Hematopoietic multipotent progenitor cell treated with erythropoietin and hydrocortisone succinate and interleukin-3 and kit ligand, for 4 days (in vitro differentiated cells): Measurements from ENCODE around the gene NEK2.
"Not testable (repeated sequence)": the region's sequence is repeated elsewhere in the genome, so short reads cannot be mapped to it uniquely, and the experiment has no call there.

Experiments
- DNase-seq: peaks from one replicate; pipeline ENCODE4 v3.0.0-alpha.2; 2015

Gene NEK2

DNA sequence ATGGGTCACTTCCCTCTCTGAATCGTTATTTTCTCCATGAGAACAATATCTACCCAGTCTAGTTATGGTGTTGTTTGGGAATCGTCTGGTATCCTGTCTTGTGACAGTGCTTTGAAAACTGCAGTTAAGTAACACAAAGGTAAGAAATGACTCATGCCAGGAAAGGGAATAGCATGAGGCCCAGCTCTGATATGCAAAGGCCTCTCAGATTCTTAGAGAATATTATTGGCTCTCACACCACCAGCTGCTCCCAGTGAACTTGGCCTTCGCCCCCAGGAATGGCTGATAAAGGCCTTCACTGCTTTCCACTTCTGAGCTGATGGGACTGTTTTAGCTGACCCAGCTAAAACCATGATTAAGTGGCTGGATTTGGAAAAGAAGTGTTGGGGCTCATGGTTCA lies 27.1 kb downstream of the NEK2 start:
- DNase-seq: no peak

DNA sequence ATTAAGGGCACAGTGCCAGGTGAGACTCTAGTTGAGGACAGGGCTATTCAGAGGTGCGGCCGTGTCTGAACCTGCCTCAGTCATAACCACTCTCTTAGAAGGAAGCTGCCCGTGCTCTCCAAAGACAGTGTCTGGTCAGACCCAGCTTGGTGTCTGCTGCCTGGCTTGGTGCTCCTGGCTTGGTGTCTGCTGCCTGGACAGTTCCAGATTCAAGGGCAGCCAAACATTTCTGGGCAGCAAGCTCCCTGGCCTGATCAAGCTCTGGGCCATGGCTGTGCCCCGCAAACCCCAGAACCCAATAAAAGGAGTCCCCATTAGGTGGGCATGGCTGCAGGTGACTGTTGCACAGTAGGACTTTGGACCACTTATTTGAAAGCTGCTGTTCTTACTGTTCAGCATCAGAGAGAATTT lies 27.7 kb downstream of the NEK2 start:
- no peak for DNase-seq

DNA sequence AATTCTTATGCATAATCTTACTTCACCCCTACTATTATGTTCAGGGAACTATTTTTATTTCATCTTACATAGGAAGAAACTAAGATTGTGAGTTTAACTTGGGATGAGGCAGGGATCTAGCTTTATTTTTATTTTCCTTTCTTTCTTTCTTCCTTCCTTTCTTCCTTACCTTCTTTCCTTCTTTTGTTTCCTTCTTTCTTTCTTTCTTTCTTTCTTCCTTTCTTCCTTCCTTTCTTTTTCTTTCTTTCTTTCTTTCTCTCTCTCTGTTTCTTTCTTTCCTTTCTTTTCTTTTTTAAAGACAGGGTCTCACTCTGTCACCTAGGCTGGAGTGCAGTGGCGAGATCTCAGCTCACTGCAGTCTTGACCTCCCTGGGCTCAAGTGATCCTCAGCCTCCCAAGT lies 28.9 kb downstream of the NEK2 start:
- no peak for DNase-seq

DNA sequence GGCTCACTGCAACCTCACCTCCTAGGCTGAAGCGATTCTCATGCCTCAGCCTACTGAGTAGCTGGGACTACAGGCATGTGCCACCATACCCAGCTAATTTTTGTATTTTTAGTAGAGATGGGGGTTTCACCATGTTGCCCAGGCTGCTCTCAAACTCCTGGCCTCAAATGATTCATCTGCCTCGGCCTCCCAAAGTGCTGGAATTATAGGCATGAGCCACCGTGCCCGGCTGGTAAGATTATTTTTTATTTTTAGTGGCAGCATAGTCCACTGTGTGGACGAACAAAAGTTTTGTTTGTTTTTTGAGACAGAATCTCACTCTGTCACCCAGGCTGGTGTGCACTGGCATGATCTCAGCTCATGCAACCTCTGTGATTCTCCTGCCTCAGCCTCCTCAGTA lies 29.8 kb downstream of the NEK2 start:
- DNase-seq: not testable (repeated sequence)

DNA sequence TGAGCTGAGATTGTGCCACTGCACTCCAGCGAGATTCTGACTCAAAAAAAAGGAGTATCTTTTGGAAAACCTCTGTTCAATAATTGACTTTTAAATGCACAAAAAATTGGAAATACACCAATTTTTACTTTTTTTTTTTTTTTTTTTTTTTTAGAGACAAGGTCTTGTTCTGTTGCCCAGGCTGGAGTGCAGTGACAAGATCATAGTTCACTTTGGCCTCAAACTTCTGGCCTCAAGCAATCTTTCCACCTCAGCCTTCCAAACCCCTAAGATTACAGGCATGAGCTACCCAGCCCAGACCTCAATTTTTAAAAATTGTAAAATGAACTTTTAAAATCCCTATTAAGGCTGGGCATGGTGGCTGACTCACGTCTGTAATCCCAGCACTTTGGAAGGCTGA lies 30.8 kb downstream of the NEK2 start:
- no peak for DNase-seq

DNA sequence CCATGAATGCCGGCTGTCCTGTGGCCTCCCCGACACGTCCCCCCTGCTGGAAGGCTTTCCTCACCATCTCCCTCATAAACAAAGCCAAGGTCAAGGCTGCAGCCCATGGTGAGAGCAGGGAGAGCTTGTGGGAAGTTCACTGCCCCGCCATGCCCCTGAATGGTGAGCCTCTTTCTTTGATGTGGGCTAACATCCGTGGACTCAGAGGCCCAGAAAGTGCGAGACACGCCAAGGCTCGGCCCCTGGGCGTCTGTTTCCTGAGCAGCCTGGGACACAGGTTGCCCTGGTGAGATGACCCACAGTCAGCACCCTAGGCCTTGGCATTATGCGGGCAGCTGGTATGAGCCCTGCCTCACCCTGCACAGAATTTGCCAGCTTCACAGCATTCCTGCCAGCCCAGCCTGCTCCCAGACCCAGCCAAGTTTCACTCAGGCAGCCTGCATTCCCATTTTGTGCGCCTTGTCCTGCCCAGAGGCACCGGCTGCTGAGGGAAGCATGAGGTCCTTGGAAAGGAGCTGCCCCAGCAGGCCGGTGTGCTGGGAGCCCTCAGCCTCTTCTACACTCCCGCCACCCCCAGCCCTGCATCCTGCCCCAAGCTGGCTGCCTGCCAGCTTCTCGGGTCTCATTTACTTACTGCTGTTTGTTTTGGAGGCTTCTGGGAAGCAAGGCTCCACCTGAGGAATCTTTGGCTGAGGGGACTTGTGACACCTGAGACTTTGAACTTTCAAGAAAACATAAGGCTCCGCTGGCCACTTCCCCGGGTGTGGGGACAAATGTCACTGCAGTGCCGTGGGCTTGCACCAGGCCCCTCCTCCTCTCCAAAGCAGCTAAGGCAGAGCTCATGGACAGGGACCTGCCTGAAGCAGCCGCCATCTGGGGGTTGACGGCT lies 31.9 kb downstream of the NEK2 start:
- peak; percentile 22 for DNase-seq

DNA sequence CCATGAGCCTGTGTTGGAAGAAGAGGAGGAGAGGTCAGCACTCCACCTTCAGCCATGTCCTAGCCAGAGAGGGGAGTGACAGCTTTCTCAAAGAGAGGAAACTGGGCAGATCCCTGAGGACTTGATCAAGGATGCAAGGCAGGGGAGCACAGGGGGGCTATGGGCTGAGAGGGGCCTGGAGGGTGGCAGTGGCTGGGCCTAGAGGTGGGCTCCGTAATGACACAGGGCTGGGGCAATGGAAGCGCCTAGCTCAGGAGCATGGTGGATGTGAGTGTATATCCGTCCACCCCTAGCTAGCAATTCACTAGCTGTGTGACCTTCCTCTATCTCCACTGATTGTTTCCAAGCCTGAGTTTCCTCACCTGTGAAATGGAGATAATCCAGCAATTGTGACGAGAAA lies 32.6 kb downstream of the NEK2 start:
- no peak for DNase-seq

DNA sequence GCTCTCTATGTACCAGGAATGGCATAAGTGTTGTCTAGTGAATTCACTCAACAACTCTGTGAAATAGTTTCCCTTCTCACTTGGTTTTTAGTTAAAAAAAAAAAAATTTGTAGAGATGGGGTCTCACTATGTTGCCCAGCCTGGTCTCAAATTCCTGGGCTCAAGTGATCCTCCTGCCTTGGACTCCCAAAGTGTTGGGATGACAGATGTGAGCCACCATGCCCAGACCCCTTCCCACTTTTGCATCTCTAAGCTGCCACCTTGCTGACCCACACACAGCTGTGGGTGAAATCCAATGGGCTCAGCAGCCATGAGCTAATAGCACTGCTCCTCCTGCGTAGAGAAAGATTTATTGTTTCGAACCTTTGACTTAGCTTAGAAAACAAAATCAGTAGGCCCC lies 33.5 kb downstream of the NEK2 start:
- no peak for DNase-seq

DNA sequence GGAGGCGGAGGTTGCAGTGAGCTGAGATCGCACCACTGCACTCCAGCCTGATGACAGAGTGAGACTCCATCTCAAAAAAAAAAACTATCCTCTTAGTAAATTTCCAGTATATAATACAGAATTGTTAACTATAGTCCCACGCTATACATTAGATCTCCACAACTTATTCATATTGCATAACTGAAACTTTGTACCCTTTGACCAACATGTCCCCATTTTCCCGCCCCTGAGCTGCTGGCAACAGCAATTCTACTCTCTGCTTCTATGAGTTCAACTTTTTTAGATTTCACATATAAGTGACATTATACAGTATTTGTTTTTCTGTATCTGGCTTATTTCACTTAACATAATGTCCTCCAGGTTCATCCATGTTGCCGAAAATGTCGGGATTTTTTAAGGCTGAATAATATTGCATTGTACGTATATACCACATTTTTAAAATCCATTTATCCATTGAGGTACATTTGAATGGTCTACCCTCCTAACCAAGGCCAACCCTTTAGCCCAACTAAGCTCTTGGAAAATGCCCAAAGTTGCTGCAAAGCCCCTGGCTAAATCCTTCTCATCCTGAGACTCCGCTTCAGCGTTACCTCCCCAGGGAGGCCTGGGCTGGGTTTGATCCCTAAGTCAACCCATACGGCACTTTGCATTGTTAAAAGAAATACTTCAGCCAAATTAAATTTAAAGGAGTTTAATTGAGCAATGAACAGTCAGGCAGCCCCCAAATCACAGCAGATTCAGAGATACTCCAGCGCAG lies 34.2 kb downstream of the NEK2 start:
- no peak for DNase-seq

DNA sequence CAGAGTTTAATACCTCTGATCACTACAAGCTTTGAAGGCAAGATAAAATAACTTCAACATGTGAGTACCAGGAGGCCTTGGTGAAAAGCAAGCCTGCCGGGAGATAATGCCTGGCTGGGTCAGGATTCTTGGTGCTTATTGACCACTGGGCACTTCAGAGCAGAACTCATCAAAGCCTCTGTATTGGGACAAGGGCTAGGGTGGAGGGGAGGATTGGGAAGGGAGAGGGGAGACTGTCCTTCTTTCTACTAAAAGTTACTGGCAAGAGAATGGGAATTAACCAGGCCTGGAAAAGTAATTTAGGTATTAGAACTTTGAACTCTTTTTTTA lies 35.2 kb downstream of the NEK2 start:
- DNase-seq: no peak

DNA sequence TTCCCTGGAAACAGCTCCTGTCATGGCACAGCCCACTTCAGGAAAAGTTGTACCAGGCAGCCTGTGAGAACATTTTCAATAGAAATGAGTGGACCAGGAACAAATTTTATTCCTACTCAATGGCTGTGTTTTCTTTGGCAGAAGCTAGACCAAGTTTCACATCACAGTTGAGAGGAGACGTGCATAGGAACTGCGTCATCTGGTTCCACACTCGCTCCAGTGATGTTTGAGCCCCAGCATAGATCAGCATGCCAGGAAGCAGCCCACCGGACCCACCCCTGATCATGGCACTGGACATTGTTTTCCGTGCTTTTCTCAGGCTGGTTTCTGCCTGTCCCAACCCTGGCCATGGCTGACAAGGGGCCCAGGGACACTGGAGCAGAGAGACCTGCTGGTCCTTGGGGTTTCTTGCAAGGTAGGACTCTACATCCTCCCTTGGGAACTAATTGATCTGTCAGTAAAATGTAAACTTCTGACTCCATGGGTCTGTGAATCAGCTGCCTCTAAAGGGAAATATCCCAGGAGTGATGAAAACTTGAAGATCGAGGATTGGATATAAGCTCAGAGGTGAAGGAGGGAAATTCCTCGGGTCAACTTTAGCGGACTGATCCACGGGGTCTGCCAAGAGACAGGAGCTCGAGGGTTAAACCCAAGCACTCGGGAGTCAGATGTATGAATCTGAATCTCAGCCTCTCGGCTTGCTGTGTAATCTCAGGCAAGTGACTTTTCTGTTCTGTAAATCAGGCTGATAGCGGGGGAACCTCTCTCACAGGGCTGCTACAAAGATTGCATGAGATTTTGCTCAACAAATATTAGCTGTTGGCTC lies 35.7 kb downstream of the NEK2 start:
- DNase-seq: no peak

DNA sequence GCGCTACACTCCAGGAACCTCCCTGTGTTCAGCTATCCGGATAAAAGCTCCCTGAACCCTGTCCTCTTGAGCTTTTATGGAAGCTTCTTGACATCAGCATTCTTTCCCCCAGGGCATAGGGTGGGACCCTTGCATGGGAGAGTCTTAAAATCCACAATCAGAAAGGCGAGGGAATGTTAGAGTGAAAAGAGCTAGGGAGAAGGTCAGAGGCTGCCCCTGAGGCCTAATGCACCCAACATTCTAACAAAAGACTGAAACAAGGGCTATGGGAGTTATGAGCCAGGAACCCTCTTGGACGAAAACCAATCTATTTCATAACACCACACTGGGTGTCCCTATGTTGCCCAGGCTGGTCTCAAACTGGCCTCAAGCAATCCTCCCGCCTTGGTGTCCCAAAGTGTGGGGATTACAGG lies 36.7 kb downstream of the NEK2 start:
- DNase-seq: no peak

DNA sequence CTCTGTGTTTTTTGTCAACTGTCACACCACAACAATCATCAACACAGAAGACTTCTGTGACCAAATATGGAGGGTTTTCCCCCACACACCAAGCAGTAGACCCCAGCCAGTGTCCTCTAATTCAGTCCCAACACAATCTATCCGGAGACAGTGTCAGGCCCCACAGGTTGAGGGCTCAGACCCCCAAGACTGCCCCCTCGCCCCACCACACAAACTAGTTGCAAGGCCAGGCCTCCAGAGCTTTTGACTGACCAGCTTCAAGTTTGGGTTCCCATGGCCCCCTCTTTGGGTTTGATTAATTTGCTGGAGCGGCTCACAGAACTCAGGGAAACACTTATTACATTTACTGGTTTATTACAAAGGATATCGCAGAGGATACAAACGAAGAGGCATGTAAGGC lies 37.2 kb downstream of the NEK2 start:
- no peak for DNase-seq

DNA sequence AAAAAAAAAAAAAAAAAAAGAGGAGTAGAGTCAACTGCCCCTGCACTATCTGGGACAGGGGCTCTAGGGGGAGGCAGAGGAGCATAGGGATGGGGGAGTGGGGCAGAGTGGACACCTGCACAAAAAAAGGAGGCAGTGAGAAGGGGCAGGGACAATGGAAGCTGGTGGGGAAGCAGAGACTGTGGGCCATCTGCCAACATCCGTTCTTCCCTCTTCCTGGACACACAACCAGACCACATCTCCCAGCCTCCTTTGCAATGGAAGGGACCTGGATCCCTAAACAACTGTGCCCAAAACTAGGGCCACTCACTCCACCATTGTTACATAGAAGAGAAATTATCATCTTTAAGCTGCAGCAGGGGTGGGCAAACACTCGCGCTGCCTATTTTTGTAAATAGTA lies 38.4 kb downstream of the NEK2 start:
- no peak for DNase-seq

DNA sequence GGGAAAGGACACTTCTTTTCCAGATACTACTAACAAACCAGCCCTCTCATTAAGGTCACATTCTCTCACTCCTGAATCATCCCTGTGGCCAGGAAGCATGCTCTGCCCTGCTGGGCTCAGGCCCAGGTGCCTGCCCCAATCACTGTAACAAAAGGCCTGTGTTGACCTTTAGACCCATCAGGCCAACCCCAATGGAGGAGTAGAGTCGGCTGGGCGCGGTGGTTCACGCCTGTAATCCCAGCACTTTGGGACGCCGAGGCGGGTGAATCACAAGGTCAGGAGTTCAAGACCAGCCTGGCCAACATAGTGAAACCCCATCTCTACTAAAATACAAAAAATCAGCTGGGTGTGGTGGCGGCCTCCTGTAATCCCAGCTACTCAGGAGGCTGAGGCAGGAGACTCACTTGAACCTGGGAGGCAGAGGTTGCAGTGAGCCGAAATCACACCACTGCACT lies 38.8 kb downstream of the NEK2 start:
- DNase-seq: not testable (repeated sequence)

DNA sequence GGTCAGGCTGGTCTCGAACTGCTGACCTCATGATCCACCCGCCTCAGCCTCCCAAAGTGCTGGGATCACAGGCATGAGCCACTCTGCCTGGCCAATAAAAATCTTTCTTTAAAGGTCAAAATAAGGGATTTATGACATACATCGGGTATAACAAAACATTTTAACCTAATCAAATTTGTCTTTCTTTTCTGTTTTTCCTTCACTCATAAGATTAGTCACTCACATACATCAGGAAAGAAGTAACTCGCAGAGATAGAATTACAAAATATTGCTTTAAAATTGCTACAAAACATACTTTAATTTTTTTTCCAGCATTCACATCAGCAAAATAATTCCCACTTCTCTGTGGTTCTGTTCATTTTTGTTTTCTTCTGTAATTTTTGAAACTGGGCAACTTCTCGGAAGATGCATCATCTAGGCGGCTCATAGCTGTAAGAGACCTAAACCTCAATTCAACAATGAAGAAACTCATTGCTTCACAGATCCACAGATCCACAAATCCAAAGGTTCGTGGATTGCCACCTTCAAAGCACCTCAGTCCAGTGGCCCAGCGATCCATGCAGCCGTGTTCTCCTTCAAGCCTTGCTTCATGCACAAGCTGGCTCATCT lies 39.7 kb downstream of the NEK2 start:
- DNase-seq: no peak

DNA sequence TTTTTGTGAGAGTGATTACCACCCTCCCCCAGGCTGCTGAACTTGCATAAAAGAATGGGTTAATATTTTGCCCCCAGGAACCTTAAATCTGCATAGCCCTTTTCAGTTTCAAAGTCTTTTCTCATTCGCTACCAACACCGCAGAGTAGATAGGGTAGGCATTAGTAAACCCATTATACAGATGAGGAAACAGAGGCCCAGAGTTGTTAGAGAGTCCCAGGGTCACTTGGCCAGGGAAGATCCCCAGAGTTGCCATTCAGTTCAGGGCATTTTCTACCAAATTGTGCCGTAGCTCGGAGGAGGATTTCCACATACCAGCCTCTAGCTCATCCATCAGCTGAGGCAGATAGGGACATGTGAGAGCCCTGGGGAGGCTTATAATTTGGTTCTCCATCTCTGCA lies 40.5 kb downstream of the NEK2 start:
- DNase-seq: no peak

DNA sequence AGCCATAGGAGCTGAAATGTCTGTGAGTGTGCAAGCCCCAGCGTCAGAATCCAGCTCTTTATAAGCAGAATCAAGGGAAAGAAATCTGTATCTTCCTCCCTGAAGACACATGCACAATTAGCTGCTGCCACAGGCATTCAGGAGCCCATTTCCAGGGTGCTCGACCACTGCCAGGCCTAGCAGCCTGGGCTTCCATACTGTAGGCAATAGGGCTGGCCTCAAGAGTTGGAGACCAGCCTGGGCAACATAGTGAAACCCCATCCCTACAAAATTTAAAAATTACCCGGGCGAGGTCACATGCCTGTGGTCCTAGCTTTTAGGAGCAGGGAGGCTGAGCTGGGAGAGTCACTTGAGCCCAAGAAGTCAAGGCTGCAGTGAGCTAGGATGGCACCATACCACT lies 41.0 kb downstream of the NEK2 start:
- DNase-seq: no peak

DNA sequence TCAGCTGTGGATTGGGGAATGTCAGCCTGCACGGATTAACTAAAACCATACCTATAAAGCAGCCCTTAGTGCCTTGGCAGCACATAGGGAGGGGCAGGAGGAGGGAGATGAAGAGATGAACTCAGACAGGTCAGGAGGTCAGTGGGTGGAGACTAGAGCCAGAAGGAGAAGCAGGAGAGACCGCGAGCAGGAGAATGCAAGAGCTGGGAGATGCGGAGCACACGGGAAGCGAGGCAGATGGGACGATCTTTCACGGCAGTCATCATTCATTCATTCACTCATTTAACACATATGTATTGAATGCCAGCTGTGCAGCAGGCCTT lies 41.9 kb downstream of the NEK2 start:
- DNase-seq: no peak

DNA sequence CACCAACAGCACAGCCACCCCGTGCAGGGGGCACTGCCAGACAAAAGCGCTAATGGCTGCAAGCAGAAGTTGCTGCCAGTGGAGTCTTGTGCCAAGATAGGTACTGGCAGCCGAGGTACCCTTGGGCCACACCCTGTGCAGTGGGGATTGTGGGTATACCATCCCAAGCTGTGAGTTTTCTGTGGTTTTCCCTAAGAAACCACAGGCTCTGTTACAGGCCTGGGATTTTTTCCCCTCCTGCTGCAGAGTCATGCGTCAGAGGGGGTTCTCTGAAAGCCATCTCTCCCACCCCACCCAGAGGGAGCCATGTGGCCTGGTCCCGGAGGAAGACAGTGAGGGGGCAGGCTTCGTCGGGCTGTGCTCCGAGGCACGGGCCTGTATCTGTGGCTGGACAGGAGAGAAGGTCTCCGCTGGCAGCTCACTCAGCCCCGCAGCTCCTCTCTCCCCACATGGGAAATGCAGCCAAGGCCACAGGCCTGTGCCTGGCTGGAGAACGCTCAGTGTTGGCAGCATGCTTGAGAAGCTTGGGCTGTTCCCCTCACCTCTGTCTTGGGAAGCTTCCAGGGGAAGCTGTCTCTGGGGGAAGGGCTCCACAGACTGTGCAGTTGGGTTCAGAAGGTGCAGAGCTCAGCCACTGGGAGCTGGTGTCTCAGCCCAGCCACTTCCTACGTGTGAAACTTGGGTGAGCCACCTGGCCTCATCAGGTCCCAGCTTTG lies 42.5 kb downstream of the NEK2 start:
- peak; percentile 43 for DNase-seq

DNA sequence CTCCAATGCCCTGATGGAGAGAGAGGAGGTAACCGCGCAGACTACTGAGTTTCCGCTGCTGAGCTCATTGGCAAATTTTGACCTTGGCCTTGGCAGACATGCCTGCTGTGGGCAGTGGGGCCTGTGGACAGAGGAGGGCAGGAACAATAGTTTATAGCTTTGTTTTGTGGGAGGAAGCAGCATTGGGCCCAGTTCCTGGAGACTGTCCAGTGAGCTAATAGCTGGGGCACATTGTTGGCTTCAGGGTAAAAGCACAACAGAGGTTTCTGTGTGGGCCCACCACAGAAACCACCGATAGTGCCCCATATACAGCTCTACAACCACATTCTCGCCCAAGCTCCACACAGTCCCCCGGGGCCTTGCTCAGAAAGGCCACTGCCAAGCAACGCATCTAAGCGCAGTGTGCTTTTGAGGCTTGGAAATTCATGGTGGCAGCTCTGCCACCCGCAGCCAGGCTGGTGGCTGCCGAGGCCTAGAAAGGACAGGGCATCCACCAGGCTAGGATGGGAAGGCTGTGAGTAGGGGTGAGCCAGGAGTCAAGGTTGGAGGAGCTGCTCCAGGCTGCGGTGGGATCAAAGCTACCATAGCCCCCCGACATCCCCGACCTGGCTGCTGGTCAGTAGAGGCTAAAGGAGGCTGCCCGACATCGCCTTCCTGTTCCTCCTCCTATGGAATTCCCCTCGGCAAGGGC lies 43.2 kb downstream of the NEK2 start:
- DNase-seq: peak; percentile 28

DNA sequence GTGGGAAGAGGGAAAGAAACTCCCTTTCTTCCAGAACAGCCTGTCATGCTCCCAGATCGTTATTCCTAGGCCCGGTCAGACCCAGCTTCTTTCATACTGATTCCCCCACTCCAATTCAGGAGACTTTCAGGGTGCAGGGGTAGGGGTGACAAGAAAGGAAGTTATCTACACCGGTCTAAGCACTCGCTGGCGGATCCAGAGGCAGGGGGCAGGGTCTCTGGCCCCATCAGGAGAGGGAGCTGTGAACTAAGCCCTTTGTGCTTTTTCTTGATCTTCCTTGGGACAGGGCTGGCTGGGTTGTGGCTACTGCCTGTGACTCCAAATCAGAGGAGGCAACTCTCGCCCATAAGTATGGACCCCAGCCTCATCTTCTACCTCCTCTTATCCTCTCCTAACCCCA lies 44.3 kb downstream of the NEK2 start:
- DNase-seq: no peak
